ENCODE data around the gene VHLL.

The VHLL gene

GRCh38 chr1:156249593-156249992 is 49.5 kb downstream of the VHLL start:
- DNase-seq = no peak

Data from femur (tissue), 1 donor.